ENCODE data around the gene PCNX3. TPM values are rescaled to one million over a fixed set of nuclear protein-coding genes. Genes with fewer than 3 reads are reported as not detected.
A peak's percentile ranks its signal among the peaks of the same experiment; 100 is the strongest.

PCNX3 gene
- total and polyA plus RNA-seq, 10 of the 15 experiments (the other 5 are each of a cell fraction or from before 2014, with no cell fraction given) = 0.03 to 46.6 (median 8.4) TPM

DNA sequence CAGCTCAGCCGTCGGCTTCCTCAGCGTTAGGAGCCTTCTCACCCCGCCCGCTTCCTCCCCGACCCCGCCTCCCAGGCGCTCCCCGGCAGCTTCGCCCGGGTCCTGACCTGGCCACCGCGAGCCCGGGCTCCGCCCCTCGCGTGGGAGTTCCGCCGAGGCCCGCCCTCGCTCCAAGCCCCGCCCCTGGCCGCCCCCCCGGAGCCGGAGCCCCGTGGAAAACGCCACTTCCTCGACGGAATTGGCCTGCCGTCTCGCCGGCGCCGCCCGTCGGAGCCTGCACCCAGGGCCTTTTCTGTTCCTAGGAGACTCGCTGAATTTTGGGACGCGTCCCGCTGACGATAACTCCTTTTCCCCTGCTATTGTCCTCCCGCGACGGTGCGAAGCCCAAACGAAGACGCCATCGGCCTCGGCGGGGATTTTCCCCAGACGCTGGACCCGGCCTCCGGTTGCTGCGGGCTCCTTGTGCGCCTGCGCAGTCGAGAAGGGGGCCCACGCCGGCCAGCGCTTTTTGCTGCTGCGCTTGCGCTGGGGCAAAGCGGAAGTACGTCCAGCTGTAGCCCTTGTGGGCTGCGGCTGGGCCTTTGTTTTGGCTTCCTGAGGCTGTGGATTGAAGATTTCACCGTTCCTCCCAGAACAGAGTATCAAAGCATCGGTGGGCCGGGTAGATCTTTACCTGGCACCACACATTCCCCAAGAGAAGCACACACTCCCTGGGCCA lies 37.1 kb downstream of the PCNX3 start (continued):
- no peak for TF ChIP-seq IRF4 (IDR thresholded peaks at IDR 0.05; ENCODE audit: low read depth, low read length)
- TF ChIP-seq POU2F2 (IDR thresholded peaks at IDR 0.05; ENCODE audit: borderline replicate concordance, low read depth, low read length) = peak; percentile 24; the same call in 1 of the 3 replicates
- TF ChIP-seq EP300 (IDR thresholded peaks at IDR 0.05; ENCODE audit: borderline replicate concordance in 1 of 2, control insufficient read depth in 1 of 2, low read depth in 2 of 2, low read length in 2 of 2) = no peak
- TF ChIP-seq POLR2AphosphoS5 (IDR thresholded peaks at IDR 0.05; ENCODE audit: low read length) = peak; percentile 83
- 0 out of 2 replicates have a peak, but pooled peaks have one; percentile 35 for TF ChIP-seq CHD1 (IDR thresholded peaks at IDR 0.05; ENCODE audit: low read depth, low read length)
- TF ChIP-seq, protein P1, sequence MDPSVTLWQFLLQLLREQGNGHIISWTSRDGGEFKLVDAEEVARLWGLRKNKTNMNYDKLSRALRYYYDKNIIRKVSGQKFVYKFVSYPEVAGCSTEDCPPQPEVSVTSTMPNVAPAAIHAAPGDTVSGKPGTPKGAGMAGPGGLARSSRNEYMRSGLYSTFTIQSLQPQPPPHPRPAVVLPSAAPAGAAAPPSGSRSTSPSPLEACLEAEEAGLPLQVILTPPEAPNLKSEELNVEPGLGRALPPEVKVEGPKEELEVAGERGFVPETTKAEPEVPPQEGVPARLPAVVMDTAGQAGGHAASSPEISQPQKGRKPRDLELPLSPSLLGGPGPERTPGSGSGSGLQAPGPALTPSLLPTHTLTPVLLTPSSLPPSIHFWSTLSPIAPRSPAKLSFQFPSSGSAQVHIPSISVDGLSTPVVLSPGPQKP (IDR thresholded peaks at IDR 0.05; ENCODE audit: low read depth, low read length) = peak; percentile 50; the same call in 1 of the 2 replicates
- TF ChIP-seq CREB1 (IDR thresholded peaks at IDR 0.05; ENCODE audit: low read depth) = peak; percentile 16; the same call in 1 of the 2 replicates
- TF ChIP-seq PML (IDR thresholded peaks at IDR 0.05; ENCODE audit: low read length) = peak; percentile 95
- TF ChIP-seq, protein P2, sequence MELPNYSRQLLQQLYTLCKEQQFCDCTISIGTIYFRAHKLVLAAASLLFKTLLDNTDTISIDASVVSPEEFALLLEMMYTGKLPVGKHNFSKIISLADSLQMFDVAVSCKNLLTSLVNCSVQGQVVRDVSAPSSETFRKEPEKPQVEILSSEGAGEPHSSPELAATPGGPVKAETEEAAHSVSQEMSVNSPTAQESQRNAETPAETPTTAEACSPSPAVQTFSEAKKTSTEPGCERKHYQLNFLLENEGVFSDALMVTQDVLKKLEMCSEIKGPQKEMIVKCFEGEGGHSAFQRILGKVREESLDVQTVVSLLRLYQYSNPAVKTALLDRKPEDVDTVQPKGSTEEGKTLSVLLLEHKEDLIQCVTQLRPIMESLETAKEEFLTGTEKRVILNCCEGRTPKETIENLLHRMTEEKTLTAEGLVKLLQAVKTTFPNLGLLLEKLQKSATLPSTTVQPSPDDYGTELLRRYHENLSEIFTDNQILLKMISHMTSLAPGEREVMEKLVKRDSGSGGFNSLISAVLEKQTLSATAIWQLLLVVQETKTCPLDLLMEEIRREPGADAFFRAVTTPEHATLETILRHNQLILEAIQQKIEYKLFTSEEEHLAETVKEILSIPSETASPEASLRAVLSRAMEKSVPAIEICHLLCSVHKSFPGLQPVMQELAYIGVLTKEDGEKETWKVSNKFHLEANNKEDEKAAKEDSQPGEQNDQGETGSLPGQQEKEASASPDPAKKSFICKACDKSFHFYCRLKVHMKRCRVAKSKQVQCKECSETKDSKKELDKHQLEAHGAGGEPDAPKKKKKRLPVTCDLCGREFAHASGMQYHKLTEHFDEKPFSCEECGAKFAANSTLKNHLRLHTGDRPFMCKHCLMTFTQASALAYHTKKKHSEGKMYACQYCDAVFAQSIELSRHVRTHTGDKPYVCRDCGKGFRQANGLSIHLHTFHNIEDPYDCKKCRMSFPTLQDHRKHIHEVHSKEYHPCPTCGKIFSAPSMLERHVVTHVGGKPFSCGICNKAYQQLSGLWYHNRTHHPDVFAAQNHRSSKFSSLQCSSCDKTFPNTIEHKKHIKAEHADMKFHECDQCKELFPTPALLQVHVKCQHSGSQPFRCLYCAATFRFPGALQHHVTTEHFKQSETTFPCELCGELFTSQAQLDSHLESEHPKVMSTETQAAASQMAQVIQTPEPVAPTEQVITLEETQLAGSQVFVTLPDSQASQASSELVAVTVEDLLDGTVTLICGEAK (IDR thresholded peaks at IDR 0.05; ENCODE audit: borderline replicate concordance) = peak; percentile 64; the same call in 1 of the 2 replicates
- TF ChIP-seq, protein P3, sequence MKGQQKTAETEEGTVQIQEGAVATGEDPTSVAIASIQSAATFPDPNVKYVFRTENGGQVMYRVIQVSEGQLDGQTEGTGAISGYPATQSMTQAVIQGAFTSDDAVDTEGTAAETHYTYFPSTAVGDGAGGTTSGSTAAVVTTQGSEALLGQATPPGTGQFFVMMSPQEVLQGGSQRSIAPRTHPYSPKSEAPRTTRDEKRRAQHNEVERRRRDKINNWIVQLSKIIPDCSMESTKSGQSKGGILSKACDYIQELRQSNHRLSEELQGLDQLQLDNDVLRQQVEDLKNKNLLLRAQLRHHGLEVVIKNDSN (IDR thresholded peaks at IDR 0.05; ENCODE audit: borderline replicate concordance, extremely low read length, insufficient read depth, low read depth, low read length) = no peak
- peak; percentile 44; the same call in 1 of the 2 replicates for TF ChIP-seq ZNF207 (IDR thresholded peaks at IDR 0.05; ENCODE audit: borderline replicate concordance)
- TF ChIP-seq, protein P4, sequence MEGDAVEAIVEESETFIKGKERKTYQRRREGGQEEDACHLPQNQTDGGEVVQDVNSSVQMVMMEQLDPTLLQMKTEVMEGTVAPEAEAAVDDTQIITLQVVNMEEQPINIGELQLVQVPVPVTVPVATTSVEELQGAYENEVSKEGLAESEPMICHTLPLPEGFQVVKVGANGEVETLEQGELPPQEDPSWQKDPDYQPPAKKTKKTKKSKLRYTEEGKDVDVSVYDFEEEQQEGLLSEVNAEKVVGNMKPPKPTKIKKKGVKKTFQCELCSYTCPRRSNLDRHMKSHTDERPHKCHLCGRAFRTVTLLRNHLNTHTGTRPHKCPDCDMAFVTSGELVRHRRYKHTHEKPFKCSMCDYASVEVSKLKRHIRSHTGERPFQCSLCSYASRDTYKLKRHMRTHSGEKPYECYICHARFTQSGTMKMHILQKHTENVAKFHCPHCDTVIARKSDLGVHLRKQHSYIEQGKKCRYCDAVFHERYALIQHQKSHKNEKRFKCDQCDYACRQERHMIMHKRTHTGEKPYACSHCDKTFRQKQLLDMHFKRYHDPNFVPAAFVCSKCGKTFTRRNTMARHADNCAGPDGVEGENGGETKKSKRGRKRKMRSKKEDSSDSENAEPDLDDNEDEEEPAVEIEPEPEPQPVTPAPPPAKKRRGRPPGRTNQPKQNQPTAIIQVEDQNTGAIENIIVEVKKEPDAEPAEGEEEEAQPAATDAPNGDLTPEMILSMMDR (IDR thresholded peaks at IDR 0.05 in 2 of 3, conservative IDR thresholded peaks at IDR 0.05 in 1 of 3; ENCODE audit: control insufficient read depth in 2 of 3, extremely low read depth in 1 of 3, insufficient read depth in 1 of 3, low read depth in 3 of 3, low read length in 3 of 3) = 0 out of 6 replicates have a peak, but pooled peaks of 1 of the 3 experiments have one; percentile 11
- TF ChIP-seq MTA2 (IDR thresholded peaks at IDR 0.05; ENCODE audit: low read depth) = no peak
- TF ChIP-seq CEBPB (IDR thresholded peaks at IDR 0.05; ENCODE audit: borderline replicate concordance in 1 of 2, low read depth in 2 of 2, low read length in 2 of 2) = no peak
- 0 out of 4 replicates have a peak, but pooled peaks have one; percentile 1 to 37 for TF ChIP-seq SRF (IDR thresholded peaks at IDR 0.05; ENCODE audit: low read depth in 2 of 2, low read length in 2 of 2)
